Thyroid gland (tissue), 4 donors: ENCODE results near the gene SRRM3. TPM values are rescaled to one million over a fixed set of nuclear protein-coding genes. Genes with fewer than 3 reads are reported as not detected.
"Not testable (repeated sequence)": the region's sequence is repeated elsewhere in the genome, so short reads cannot be mapped to it uniquely, and the experiment has no call there.

Source experiments
- DNase-seq, 2 donors: peaks; one replicate each; pipeline ENCODE4 v3.0.0-alpha.2; 2019
- H3K27ac ChIP-seq, 3 donors: fragments of 200-600 bp; sonication (generic); 1 replicate in 2 of 3; 2 replicates in 1 of 3; pipeline ENCODE4 v1.5.1; 2016 to 2019; ENCODE audit warnings: mild to moderate bottlenecking in 1 of 3, moderate library complexity in 1 of 3
- H3K27me3 ChIP-seq: fragments of 200-600 bp; sonication (generic); one replicate; pipeline ENCODE4 v1.5.1; 2019
- H3K36me3 ChIP-seq, 2 donors: fragments of 200-600 bp; sonication (generic); one replicate each; pipeline ENCODE4 v1.5.1; 2016 to 2019
- H3K4me1 ChIP-seq, 2 donors: fragments of 200-600 bp; sonication (generic); one replicate each; pipeline ENCODE4 v1.5.1; 2017 to 2019
- H3K4me3 ChIP-seq, 3 donors: fragments of 200-600 bp; sonication (generic); replicated peaks in 1 of 3; 1 replicate in 2 of 3; 2 replicates in 1 of 3; pipeline ENCODE4 v1.5.1; 2016; ENCODE audit warnings: mild to moderate bottlenecking in 1 of 3
- H3K9me3 ChIP-seq: fragments of 200-600 bp; sonication (generic); one replicate; pipeline ENCODE4 v1.5.1; 2017
- CTCF ChIP-seq, 6 experiments: fragments of 200-600 bp in 3 of 6; fragments of 450-650 bp in 3 of 6; sonication (generic) in 3 of 6; IDR thresholded peaks; one replicate each; pipeline ENCODE4 v1.5.1; 2016 to 2019; ENCODE audit warnings: antibody characterized with exemption in 6 of 6, mild to moderate bottlenecking in 2 of 6, inconsistent platforms in 1 of 6, moderate library complexity in 1 of 6
- POLR2A ChIP-seq, 2 donors: fragments of 450-650 bp; IDR thresholded peaks; one replicate each; pipeline ENCODE4 v1.6.1; 2017; ENCODE audit warnings: antibody characterized with exemption in 2 of 2, mild to moderate bottlenecking in 2 of 2, moderate library complexity in 1 of 2
- WGBS, 2 donors: methylation state at CpG; one replicate each; pipeline ENCODE4 v1.1.5; 2017; 5-methylcytosine and 5-hydroxymethylcytosine counted together
- intact Hi-C: fragments of 100-400 bp; cut with DNase I; formaldehyde crosslinking; loops from one replicate; pipeline ENCODE4 v1.15.1; 2023
- total RNA-seq, 4 donors: library from RNA; depleted of rRNA; stranded (reverse); fragments of >200 nt; gene quantifications; one replicate each; pipeline ENCODE4 v1.2.3, GENCODE V29; 2016

Gene SRRM3
- total RNA-seq, 4 donors from 2014 or later = 0.50 to 6.4 (median 2.0) TPM

- Histone ChIP-seq H3K9me3 (no peaks in the 10 kb centered on the region), H3K36me3 (peaks cover 0 to 5% of the 10 kb centered on the region in 2 donors), H3K27ac (peak overlapping the region; percentile 100), H3K4me1 (peaks cover 48 to 64% of the 10 kb centered on the region in 2 donors), H3K4me3 (peak overlapping the region; percentile 64 to 99 (median 88)), H3K27me3 (no peaks in the 10 kb centered on the region)
- 2 to 5% methylated on average over 46 to 48 of the region's 56 CpGs for WGBS, 2 donors
- intact Hi-C loops = no loop called here
- peak; percentile 89 to 92 for DNase-seq
- TF ChIP-seq POLR2A (IDR thresholded peaks at IDR 0.05) = peak in 1 of 2 donors; percentile 78
- TF ChIP-seq CTCF (IDR thresholded peaks at IDR 0.05) = no peak
These were observed 101.8 kb downstream of the SRRM3 start for GRCh38 chr7:76303202-76304147.

- intact Hi-C loops = no loop called here
- Histone ChIP-seq H3K36me3 (peaks cover 0 to 5% of the 10 kb centered on the region in 2 donors), H3K27me3 (no peaks in the 10 kb centered on the region), H3K4me3 (no peak overlapping the region), H3K27ac (peak overlapping the region; percentile 100), H3K4me1 (peaks cover 48 to 57% of the 10 kb centered on the region in 2 donors), H3K9me3 (no peaks in the 10 kb centered on the region)
- 30 to 36% methylated on average over 8 to 10 of the region's 10 CpGs for WGBS, 2 donors
- peak; percentile 91 to 94 for DNase-seq
- peak in 1 of 2 donors; percentile 85 for TF ChIP-seq POLR2A (IDR thresholded peaks at IDR 0.05)
- peak in 1 of 6 experiments; percentile 5 for TF ChIP-seq CTCF (IDR thresholded peaks at IDR 0.05)
These were observed 103.2 kb downstream of the SRRM3 start for GRCh38 chr7:76304888-76305375.

GRCh38 chr7:76308874-76309273, 107.2 kb downstream of the SRRM3 start:
- peaks cover 47 to 50% of the 10 kb centered on the region in 2 donors for H3K4me1 ChIP-seq
- H3K9me3 ChIP-seq, H3K27me3 ChIP-seq, H3K27ac ChIP-seq, DNase-seq, intact Hi-C loops, H3K36me3 ChIP-seq, H3K4me3 ChIP-seq: not testable (repeated sequence)
- 86 to 96% methylated on average over 12 of the region's 12 CpGs for WGBS, 2 donors

- WGBS, 2 donors = 92 to 95% methylated on average over 8 to 13 of the region's 50 CpGs
- H3K9me3 ChIP-seq, intact Hi-C loops, DNase-seq, H3K27me3 ChIP-seq, H3K4me3 ChIP-seq, H3K36me3 ChIP-seq, H3K27ac ChIP-seq: not testable (repeated sequence)
- peaks cover 40 to 50% of the 10 kb centered on the region in 2 donors for H3K4me1 ChIP-seq
These were observed 107.8 kb downstream of the SRRM3 start for GRCh38 chr7:76309341-76310101.

GRCh38 chr7:76310102-76310957, 108.6 kb downstream of the SRRM3 start:
- Histone ChIP-seq H3K36me3 (no peaks in the 10 kb centered on the region), H3K27me3 (no peaks in the 10 kb centered on the region), H3K9me3 (no peaks in the 10 kb centered on the region), H3K27ac (peak overlapping the region; percentile 45 to 83 (median 76)), H3K4me3 (no peak overlapping the region), H3K4me1 (peaks cover 32 to 42% of the 10 kb centered on the region in 2 donors)
- 53 to 56% methylated on average over 17 to 18 of the region's 21 CpGs for WGBS, 2 donors
- DNase-seq = peak; percentile 63 to 80
- intact Hi-C loops = no loop called here
- peak in 1 of 2 donors; percentile 9 for TF ChIP-seq POLR2A (IDR thresholded peaks at IDR 0.05)
- TF ChIP-seq CTCF (IDR thresholded peaks at IDR 0.05) = no peak

GRCh38 chr7:76311838-76312237, 110.1 kb downstream of the SRRM3 start:
- WGBS, 2 donors = 94 to 96% methylated on average over 6 of the region's 6 CpGs
- H3K36me3 ChIP-seq, H3K27ac ChIP-seq, H3K4me3 ChIP-seq, H3K9me3 ChIP-seq, DNase-seq, H3K27me3 ChIP-seq: not testable (repeated sequence)
- peaks cover 18 to 28% of the 10 kb centered on the region in 2 donors for H3K4me1 ChIP-seq
- intact Hi-C loops = loop anchor here (2.0 kb wide), 1 partner anchor 19 kb away; no protein-coding TSS in a partner anchor
